GM12873 (cell line): ENCODE data around the gene SELENOS.

Experiments used
- TF ChIP-seq, protein P1 (sequence below): IDR thresholded peaks from 2 replicates; pipeline ENCODE4 v1.5.1; 2012; ENCODE audit warnings: low read depth, mild to moderate bottlenecking, moderate library complexity, low read length, control low read depth; ENCODE audit not compliant: insufficient read depth; ENCODE audit errors: missing control alignments

Gene SELENOS

DNA sequence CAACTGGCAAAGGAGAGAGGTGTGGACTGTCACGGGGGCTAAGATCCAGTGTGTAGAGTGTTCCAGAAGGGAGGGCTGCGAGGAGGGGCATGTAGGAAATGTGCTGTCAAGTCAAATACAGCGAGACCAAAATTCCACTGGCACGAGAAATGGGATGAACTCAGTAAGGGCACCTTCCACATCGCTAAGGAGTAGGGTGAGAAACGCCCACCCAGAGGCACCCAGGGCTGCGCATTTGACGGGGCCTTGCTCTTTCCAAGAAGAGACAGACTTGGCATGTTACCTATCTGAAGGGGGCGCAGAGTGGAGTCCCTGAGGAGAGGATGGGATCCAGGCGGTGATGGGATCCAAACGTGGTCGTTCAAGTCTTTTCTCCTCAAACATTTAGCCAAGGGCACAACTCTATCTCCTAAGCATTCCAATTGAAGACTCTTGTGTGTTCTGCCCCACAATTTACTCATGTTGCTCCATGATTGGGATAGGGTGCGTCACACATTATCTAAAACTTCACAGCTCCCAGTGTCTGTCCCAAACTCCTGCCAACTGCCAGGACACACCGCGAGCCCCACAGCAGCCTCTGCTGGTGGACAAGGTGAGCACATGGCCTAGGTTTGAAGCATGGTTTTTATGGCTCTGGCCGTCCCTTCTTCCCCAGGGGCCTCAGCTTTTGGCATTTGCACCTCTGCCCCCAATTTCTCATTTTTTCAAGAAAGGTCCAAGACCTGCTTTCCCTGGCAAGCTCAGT is 7.6 kb downstream of the SELENOS start:
- TF ChIP-seq, protein P1, sequence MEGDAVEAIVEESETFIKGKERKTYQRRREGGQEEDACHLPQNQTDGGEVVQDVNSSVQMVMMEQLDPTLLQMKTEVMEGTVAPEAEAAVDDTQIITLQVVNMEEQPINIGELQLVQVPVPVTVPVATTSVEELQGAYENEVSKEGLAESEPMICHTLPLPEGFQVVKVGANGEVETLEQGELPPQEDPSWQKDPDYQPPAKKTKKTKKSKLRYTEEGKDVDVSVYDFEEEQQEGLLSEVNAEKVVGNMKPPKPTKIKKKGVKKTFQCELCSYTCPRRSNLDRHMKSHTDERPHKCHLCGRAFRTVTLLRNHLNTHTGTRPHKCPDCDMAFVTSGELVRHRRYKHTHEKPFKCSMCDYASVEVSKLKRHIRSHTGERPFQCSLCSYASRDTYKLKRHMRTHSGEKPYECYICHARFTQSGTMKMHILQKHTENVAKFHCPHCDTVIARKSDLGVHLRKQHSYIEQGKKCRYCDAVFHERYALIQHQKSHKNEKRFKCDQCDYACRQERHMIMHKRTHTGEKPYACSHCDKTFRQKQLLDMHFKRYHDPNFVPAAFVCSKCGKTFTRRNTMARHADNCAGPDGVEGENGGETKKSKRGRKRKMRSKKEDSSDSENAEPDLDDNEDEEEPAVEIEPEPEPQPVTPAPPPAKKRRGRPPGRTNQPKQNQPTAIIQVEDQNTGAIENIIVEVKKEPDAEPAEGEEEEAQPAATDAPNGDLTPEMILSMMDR, result peak; percentile 56

DNA sequence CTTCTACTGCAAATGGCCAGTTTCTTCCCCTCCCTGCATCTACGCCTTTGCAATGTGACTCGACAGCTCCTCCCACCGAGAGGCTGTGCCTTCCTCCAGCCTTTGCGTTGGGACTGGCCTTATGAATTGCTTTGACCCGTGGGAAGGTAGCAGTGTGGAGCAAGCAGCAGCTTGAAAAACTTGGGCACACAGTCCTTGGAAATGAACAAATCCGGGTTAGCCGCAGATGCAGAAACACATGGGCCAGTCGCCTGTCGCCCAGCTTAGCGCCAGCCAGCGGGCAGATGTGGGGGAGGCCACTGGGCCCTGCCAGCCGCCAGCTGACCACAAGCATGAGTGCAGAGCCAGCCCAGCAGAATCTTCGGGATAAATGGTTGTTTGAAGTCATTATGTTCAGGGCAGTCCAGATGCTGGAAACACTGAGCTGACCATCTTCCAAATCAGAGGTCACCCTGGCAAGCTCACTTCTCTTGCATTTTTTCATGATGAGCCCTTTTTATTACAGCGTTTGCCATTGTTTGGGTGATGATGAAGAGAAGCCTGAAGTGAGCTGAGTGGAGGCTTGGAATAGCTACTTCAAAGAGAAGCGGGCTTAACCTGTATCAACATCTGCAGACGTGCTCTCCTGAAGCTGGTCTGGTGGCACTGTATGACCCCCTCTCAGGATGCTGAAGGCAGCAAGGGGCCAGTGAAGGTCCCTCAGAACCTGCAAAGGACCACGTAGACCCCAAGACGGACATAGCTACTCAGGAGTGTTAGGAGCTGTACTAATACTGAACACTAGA is 9.8 kb downstream of the SELENOS start:
- TF ChIP-seq, protein P1, result no peak

DNA sequence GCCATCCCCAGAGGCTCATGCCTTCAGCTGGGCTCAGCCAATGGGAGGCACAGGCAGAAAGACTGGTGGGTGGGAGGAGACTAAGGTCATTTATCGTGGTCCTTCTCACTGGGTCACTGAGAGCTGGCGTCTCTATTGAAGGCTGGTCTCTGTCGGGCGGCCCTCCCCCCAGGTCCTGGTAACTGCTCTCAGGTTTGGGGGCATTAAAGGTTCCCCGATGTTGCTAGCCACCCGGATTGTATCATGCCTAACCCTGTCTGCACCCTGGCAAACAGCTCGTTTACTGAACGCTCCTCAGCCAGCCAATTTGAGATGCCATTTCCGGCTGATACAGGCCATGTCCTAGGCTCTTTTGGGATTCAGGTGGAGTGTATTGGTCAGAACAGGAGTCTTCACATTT is 10.5 kb downstream of the SELENOS start:
- TF ChIP-seq, protein P1, result no peak

DNA sequence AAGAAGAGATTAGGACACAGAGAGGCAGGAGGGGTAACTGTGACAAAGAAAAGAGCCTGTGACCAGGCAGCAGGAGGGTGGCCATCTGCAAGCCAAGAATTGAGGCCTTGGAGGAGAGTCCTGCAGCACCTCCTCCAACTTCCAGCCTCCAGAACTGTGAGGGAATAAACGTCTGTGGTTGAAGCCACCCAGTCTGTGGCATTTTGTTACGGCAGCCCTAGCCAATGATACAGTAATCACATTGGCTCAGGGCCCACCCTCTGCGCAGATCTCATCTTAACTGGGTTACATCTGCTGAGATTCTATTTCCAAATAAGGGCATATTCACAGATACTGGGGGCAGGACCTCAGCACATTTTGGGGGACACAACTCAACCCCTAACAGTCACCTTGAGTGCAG is 11.3 kb downstream of the SELENOS start:
- TF ChIP-seq, protein P1, result no peak

DNA sequence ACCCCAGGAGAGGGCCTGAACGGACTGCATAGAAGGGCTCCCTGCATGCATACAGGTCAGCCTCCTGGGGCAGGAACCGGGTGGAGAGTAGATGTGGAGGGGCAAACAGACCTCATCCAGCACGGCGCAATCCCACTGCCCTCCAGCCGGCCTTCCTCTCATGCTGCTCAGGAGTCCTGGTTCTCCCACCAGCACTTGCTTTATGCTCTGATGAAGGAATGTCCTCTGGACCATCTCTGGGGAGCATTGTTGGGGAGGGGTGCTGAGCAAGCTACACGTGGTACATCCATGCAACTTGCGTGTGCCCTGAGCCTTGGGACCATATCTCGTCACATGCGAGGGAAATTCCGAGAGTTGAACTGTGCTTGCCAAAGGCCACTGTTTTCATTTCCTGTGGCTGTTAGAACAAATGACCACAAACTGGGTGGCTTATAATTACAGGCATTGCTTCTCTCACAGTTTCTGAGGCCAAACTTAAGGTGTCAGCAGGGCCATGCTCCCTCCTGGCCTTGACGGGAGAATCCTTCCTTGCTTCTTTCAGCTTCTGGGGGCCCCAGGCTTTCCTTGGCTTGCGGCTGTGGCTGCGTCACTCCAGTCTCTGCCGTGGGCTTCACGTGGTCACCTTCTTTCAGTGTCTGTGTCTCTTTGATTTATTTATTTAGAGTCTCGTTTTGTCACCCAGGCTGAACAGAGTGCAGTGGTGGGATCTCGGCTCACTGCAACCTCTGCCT is 12.2 kb downstream of the SELENOS start:
- TF ChIP-seq, protein P1, result no peak

DNA sequence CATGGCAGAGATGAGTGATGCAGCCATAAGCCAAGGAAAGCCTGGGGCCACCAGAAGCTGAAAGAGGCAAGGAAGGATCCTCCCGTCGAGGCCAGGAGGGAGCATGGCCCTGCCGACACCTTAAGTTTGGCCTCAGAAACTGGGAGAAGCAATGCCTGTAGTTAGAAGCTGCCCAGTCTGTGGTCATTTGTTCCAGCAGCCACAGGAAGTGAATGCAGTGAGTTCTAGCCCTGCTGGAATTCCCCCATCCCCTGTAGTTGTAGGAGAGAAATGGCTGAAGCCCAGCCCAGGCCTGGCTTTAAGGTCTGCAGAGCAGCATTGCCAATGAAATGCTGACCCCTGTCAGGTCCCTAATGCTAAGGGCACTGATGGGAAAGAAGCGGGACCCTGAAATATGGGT is 13.3 kb downstream of the SELENOS start:
- TF ChIP-seq, protein P1, result no peak

DNA sequence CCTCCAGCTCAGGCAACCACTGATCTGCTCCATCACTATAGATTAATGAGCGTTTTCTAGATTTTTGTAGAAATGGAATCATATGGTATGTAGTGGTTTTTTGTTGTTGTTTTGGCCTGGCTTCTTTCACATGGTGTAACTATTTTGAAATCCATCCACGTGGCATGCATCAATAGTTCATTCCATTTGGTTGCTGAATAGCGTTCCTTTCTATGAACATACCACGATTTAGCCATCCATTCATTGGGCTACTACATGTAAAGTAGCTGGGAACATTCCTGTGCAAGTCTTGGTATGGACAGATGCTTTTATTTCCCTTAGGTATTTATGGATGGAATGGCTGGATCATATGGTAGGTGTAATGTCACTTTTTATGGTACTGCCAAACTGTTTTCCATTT is 14.7 kb downstream of the SELENOS start:
- TF ChIP-seq, protein P1, result no peak
